AG04450 (cell line): Measurements from ENCODE around the gene SCAI. TPM values are rescaled to one million over a fixed set of nuclear protein-coding genes. Genes with fewer than 3 reads are reported as not detected.
"Not testable (repeated sequence)": the region's sequence is repeated elsewhere in the genome, so short reads cannot be mapped to it uniquely, and the experiment has no call there.

ENCODE experiments used
- CTCF ChIA-PET: fragments of 300-600, 350-600 bp; formaldehyde crosslinking; extraction: SDS; loops from one replicate; lab custom pipeline; 2022; ENCODE audit warnings: antibody characterized with exemption, inconsistent platforms; lab: Charles Lee
- POLR2A ChIA-PET: fragments of 350-600 bp; formaldehyde crosslinking; extraction: SDS; loops from one replicate; lab custom pipeline; 2021; ENCODE audit warnings: antibody characterized with exemption, inconsistent platforms; lab: Yijun Ruan, JAX
- DNase-seq: peaks from one replicate; pipeline ENCODE4 v3.0.0-alpha.2; 2011; ENCODE audit warnings: low read depth, low spot score
- H3K27ac ChIP-seq: one replicate; pipeline ENCODE4 v1.5.1; 2012; ENCODE audit warnings: low read depth, low read length, control low read depth
- H3K27me3 ChIP-seq: one replicate; pipeline ENCODE4 v1.6.0; 2012; ENCODE audit warnings: low read length; ENCODE audit not compliant: control insufficient read depth, insufficient read depth
- H3K4me3 ChIP-seq: 2 replicates; pipeline ENCODE4 v1.5.1; 2011; ENCODE audit warnings: mild to moderate bottlenecking, low read depth, low read length, control low read depth
- H3K9me3 ChIP-seq: 2 replicates; pipeline ENCODE4 v1.5.1; 2012; ENCODE audit warnings: low read length; ENCODE audit not compliant: control insufficient read depth, insufficient read depth
- CTCF ChIP-seq: IDR thresholded peaks from 2 replicates; pipeline ENCODE4 v1.5.1; 2011; ENCODE audit warnings: low read depth, low read length, control low read depth, inconsistent platforms
- polyA plus RNA-seq: library from polyadenylated mRNA; depleted of rRNA; stranded (reverse); fragments of >200 nt; gene quantifications from 2 replicates; pipeline ENCODE4 v1.2.3, GENCODE V29; 2011

The SCAI gene
- polyA plus RNA-seq, 1 experiment = 13.9 TPM

GRCh38 chr9:125088752-125089151 is 54.6 kb downstream of the SCAI start:
- no peaks in the 10 kb centered on the region; the same call in 1 of the 2 replicates for H3K9me3 ChIP-seq
- POLR2A ChIA-PET = no interaction called here

GRCh38 chr9:125085703-125086477 is 57.4 kb downstream of the SCAI start:
- CTCF ChIA-PET = no interaction called here
- POLR2A ChIA-PET = no interaction called here
- no peak for DNase-seq
- no peak for TF ChIP-seq CTCF
- Histone ChIP-seq H3K4me3 (no peak overlapping the region), H3K9me3 (peaks cover 15% of the 10 kb centered on the region), H3K27ac (no peak overlapping the region), H3K27me3 (no peaks in the 10 kb centered on the region)

More at GRCh38 chr9:125088752-125089151, 54.6 kb downstream of the SCAI start:
- no peak for TF ChIP-seq CTCF
- DNase-seq = no peak
- CTCF ChIA-PET = no interaction called here
- Histone ChIP-seq H3K4me3 (no peak overlapping the region), H3K27ac (no peak overlapping the region), H3K27me3 (no peaks in the 10 kb centered on the region)

GRCh38 chr9:125082197-125082596 is 61.1 kb downstream of the SCAI start:
- H3K9me3 ChIP-seq = peaks cover 15% of the 10 kb centered on the region
- POLR2A ChIA-PET, H3K4me3 ChIP-seq, H3K27ac ChIP-seq, H3K27me3 ChIP-seq, CTCF ChIA-PET, DNase-seq: not testable (repeated sequence)

- H3K4me3 ChIP-seq, DNase-seq, CTCF ChIA-PET, H3K27ac ChIP-seq, POLR2A ChIA-PET, H3K27me3 ChIP-seq: not testable (repeated sequence)
- H3K9me3 ChIP-seq = peaks cover 15% of the 10 kb centered on the region
These were observed 62.5 kb downstream of the SCAI start for GRCh38 chr9:125080797-125081196.

- no peak for TF ChIP-seq CTCF
- peaks cover 15% of the 10 kb centered on the region for H3K9me3 ChIP-seq
- ChIA-PET POLR2A (no interaction called here), CTCF (no interaction called here)
- no peak overlapping the region for H3K27ac ChIP-seq
- H3K4me3 ChIP-seq = no peak overlapping the region
- no peak for DNase-seq
- no peaks in the 10 kb centered on the region for H3K27me3 ChIP-seq
These were observed 63.4 kb downstream of the SCAI start for GRCh38 chr9:125079931-125080330.

GRCh38 chr9:125075997-125076396 is 67.3 kb downstream of the SCAI start:
- POLR2A ChIA-PET = no interaction called here
- H3K4me3 ChIP-seq = no peak overlapping the region
- CTCF ChIA-PET = interaction anchor here (0.7 kb wide), 1 partner anchor 220 kb away, joined by 3 read pairs; no protein-coding TSS in a partner anchor
- H3K9me3 ChIP-seq = no peaks in the 10 kb centered on the region
- H3K27me3 ChIP-seq = no peaks in the 10 kb centered on the region
- TF ChIP-seq CTCF = no peak
- no peak overlapping the region for H3K27ac ChIP-seq
- no peak for DNase-seq
